ENCODE measurements around the gene RAI1. TPM values are rescaled to one million over a fixed set of nuclear protein-coding genes. Genes with fewer than 3 reads are reported as not detected.
A peak's percentile ranks its signal among the peaks of the same experiment; 100 is the strongest.

The RAI1 gene
- total RNA-seq, 3 donors from 2014 or later: 12.9 to 29.2 (median 17.0) TPM

DNA sequence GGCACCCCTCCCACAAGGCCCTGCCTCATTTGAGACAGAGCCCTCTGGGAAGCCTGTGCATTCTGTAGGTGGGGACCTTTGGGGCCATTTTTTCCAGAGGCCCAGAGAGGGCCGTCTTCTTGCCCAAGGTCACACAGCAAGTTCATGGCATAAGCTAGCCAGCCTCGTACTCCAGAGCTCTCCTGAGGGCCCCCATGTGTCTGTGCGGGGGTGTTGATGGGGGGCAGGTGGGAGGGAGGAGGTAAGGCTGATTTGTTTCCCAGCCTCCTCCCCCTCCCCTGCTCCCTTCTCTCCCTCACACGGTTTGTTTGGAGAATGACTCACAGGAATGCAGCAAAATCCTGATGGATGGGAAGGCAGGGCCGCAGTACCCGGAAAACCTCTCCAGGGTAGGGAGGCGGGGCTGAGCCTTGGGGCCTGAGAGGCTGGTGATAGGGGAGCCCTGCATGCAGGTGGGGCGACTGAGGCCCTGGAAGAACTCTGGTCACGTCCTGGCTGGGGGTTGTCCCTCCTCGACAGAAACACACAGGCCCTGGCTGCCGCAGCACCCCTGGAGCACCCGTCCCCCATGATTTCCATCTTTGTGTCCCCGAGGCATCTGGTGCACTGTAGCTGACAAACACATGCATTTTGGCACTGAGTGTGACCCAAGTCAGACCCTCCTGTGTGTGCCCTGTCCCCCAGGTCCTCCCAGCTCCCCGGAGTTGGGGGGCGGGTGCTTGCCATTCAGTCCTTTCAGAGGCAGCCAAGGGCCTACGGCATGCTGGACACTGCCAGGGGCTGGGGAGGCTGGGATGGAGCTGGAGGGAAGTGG is 29.7 kb downstream of the RAI1 start:
- intact Hi-C loops (cut with DNase I, micrococcal nuclease): no loop called here
- DNase-seq (peak; percentile 73 to 88 (median 83)), ATAC-seq (peak; percentile 94)
- Histone ChIP-seq H3K36me3 (ENCODE audit: low read depth) (no peaks in the 10 kb centered on the region), H3K4me1 (ENCODE audit: low read depth) (peaks cover 27% of the 10 kb centered on the region), H3K4me3 (no peak overlapping the region), H3K9me3 (no peaks in the 10 kb centered on the region)
- TF ChIP-seq, protein P1, sequence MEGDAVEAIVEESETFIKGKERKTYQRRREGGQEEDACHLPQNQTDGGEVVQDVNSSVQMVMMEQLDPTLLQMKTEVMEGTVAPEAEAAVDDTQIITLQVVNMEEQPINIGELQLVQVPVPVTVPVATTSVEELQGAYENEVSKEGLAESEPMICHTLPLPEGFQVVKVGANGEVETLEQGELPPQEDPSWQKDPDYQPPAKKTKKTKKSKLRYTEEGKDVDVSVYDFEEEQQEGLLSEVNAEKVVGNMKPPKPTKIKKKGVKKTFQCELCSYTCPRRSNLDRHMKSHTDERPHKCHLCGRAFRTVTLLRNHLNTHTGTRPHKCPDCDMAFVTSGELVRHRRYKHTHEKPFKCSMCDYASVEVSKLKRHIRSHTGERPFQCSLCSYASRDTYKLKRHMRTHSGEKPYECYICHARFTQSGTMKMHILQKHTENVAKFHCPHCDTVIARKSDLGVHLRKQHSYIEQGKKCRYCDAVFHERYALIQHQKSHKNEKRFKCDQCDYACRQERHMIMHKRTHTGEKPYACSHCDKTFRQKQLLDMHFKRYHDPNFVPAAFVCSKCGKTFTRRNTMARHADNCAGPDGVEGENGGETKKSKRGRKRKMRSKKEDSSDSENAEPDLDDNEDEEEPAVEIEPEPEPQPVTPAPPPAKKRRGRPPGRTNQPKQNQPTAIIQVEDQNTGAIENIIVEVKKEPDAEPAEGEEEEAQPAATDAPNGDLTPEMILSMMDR (IDR thresholded peaks at IDR 0.05): no peak

DNA sequence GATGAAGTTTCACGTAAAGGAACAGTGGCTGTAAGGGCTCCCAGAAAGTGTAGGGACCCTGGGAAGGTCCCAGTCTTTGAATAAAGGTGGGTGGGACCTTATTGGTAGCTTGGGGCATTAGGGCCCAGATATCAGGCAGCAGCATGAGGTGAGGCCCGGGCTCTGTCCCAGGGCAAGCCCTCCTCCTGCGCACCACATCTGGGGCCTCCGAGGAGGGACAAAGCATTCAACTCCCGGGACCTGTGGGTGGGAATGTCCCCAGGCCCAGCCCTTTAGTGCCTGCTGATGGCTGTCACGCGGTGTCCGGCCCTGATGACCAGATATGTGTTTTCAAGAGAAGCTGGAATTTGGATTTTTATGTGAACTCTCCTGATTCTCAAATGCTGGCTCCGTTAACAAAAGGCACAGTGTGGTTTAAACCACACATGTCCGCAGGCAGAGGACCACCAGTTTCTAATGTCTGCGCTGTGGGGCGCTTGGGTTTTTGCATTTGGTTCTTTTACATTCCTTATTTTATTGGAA is 30.4 kb downstream of the RAI1 start:
- Histone ChIP-seq H3K9me3 (no peaks in the 10 kb centered on the region), H3K36me3 (ENCODE audit: low read depth) (no peaks in the 10 kb centered on the region), H3K4me1 (ENCODE audit: low read depth) (peaks cover 27% of the 10 kb centered on the region), H3K4me3 (no peak overlapping the region)
- ATAC-seq (no peak), DNase-seq (no peak)
- TF ChIP-seq, protein P1 (IDR thresholded peaks at IDR 0.05): no peak
- intact Hi-C loops (cut with DNase I, micrococcal nuclease): no loop called here

DNA sequence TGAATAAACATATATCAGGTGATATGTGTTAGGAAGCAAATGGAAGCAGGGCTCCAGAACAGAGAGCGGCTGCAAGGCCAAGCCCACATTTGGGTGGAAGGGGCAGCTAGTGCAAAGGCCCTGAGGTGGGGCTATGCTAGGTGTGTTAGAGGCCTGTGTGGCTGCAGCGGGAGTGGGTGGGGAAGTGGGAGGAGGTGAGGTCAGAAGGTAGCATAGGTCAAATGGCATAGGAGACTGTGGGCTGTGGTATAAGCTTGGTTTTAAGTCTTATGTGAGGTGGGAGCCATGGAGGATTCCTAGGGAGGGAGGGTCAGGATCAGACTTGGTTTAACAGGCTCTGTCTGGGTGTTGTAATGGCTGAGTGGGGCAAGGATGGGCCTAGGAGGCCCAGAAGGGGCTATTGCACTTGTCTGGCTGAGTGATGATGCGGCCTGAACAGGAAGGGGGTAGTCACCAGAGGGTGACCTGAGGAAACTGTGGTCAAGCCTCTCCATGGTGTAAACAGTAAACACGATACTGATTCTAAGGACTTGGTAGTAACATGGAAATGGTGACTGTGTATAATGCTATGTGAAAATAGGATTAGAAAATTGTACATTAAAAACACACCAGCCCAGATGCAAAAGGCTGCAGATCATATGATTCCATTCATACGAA is 31.1 kb downstream of the RAI1 start:
- intact Hi-C loops (cut with DNase I, micrococcal nuclease): no loop called here
- peaks cover 27% of the 10 kb centered on the region for H3K4me1 ChIP-seq (ENCODE audit: low read depth)
- ATAC-seq: no peak
- no peak overlapping the region for H3K4me3 ChIP-seq
- no peak for DNase-seq
- TF ChIP-seq, protein P1 (IDR thresholded peaks at IDR 0.05): no peak
- H3K36me3 ChIP-seq (ENCODE audit: low read depth): no peaks in the 10 kb centered on the region
- no peaks in the 10 kb centered on the region for H3K9me3 ChIP-seq

DNA sequence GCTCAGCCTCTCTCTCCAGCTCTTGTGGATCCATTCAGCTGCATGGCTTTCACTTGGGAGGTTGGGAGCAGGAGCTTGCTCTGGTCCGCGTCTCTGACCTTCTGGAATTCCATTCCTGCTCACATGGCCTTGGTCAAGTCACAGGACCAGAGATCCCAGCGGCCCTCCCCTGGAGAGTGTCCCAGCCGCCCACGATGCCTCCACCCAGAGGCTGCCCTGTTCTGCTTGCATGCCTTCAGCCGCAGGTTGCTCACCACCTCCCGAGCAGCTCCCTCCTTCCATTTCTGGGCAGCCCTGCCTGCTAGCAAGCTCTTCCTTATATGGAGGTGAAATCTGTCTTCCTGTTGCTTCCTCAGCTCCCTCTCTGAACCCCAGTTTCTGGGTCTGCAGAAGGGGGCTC is 32.6 kb downstream of the RAI1 start:
- no peaks in the 10 kb centered on the region for H3K36me3 ChIP-seq (ENCODE audit: low read depth)
- DNase-seq: no peak

DNA sequence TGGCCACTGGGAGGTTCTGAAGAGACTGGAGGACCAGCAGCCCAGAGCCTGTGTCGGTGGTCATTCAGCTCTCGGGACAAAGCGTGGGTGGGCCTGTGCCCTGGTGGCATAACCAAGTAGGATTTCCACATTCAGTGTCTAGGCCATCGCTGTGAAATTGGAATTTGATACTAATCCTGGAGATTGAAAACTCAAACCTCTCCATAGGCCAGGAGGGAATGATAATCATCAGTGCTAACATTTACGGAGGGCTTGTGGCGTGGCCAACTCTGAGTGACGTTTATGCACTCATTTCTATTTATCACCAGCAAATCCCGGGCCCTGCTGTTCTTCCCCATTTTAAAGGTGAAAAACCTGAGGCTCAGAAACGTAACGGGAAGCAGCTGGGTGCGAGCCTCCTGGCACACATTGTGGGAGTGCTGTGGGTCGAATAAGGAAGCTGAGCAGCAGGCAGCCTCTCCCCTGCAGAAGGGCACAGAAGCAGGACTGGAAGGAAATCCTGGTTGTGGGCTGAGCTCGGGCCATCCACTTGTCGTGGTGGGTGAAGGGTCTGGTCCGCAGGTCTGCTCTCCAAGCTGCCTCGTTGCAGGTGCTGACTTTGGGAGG is 33.1 kb downstream of the RAI1 start:
- no peak for ATAC-seq
- no peaks in the 10 kb centered on the region for H3K36me3 ChIP-seq (ENCODE audit: low read depth)
- DNase-seq: no peak
- H3K9me3 ChIP-seq: no peaks in the 10 kb centered on the region
- H3K4me3 ChIP-seq: no peak overlapping the region
- intact Hi-C loops (cut with DNase I, micrococcal nuclease): no loop called here
- TF ChIP-seq, protein P1 (IDR thresholded peaks at IDR 0.05): no peak
- H3K4me1 ChIP-seq (ENCODE audit: low read depth): peaks cover 27% of the 10 kb centered on the region

More for the DNA sequence above, 32.6 kb downstream of the RAI1 start:
- TF ChIP-seq, protein P1 (IDR thresholded peaks at IDR 0.05): no peak
- peaks cover 27% of the 10 kb centered on the region for H3K4me1 ChIP-seq (ENCODE audit: low read depth)
- H3K9me3 ChIP-seq: no peaks in the 10 kb centered on the region
- ATAC-seq: no peak
- H3K4me3 ChIP-seq: no peak overlapping the region
- intact Hi-C loops (cut with DNase I, micrococcal nuclease): no loop called here
